NT2/D1 (cell line): Measurements from ENCODE around the gene FLAD1.

Experiments
- DNase-seq: peaks from one replicate; pipeline ENCODE4 v3.0.0-alpha.2; 2011; ENCODE audit warnings: low read depth, low spot score
- H3K27me3 ChIP-seq: 2 replicates; pipeline ENCODE4 v1.6.0; 2011; ENCODE audit warnings: mild to moderate bottlenecking; ENCODE audit not compliant: insufficient read length, insufficient read depth
- H3K36me3 ChIP-seq: 2 replicates; pipeline ENCODE4 v1.6.1; 2011; ENCODE audit warnings: mild to moderate bottlenecking, low read length, mixed read lengths; ENCODE audit not compliant: insufficient read depth, insufficient read length
- H3K4me1 ChIP-seq: 2 replicates; pipeline ENCODE4 v1.5.1; 2011; ENCODE audit not compliant: insufficient read depth, insufficient read length
- H3K4me3 ChIP-seq: 2 replicates; pipeline ENCODE4 v1.5.1; 2011; ENCODE audit warnings: low read depth; ENCODE audit not compliant: insufficient read length
- H3K9ac ChIP-seq: 2 replicates; pipeline ENCODE4 v1.6.0; 2011; ENCODE audit warnings: low read depth; ENCODE audit not compliant: insufficient read length
- H3K9me3 ChIP-seq: 2 replicates; pipeline ENCODE4 v1.5.1; 2011; ENCODE audit warnings: mild to moderate bottlenecking, low read length; ENCODE audit not compliant: insufficient read depth
- SUZ12 ChIP-seq: IDR thresholded peaks from 2 replicates; pipeline ENCODE4 v1.6.1; 2011; ENCODE audit not compliant: insufficient read length, insufficient read depth; ENCODE audit errors: extremely low read depth
- YY1 ChIP-seq: IDR thresholded peaks from 2 replicates; pipeline ENCODE4 v1.6.1; 2011; ENCODE audit not compliant: insufficient read length, insufficient read depth
- ZNF274 ChIP-seq: IDR thresholded peaks from 2 replicates; pipeline ENCODE4 v1.6.1; 2011; ENCODE audit warnings: mild to moderate bottlenecking, low read depth, low read length

FLAD1 gene

GRCh38 chr1:154963643-154964042 is 19.5 kb upstream of the FLAD1 start:
- no peak for TF ChIP-seq ZNF274
- TF ChIP-seq SUZ12: no peak
- no peak for TF ChIP-seq YY1
- no peak overlapping the region for H3K9ac ChIP-seq
- H3K9me3 ChIP-seq: no peaks in the 10 kb centered on the region; the same call in 1 of the 2 replicates
- no peak for DNase-seq
- H3K4me1 ChIP-seq: peaks cover 11% of the 10 kb centered on the region
- H3K4me3 ChIP-seq: no peak overlapping the region
- H3K27me3 ChIP-seq: no peaks in the 10 kb centered on the region
- H3K36me3 ChIP-seq: peaks cover 85% of the 10 kb centered on the region

- H3K4me3 ChIP-seq: no peak overlapping the region
- no peak overlapping the region for H3K9ac ChIP-seq
- H3K9me3 ChIP-seq: no peaks in the 10 kb centered on the region; the same call in 1 of the 2 replicates
- H3K27me3 ChIP-seq: no peaks in the 10 kb centered on the region
- H3K4me1 ChIP-seq: peaks cover 15% of the 10 kb centered on the region
- H3K36me3 ChIP-seq: peaks cover 85% of the 10 kb centered on the region
- DNase-seq: no peak
- TF ChIP-seq ZNF274 (no peak), YY1 (no peak), SUZ12 (no peak)
These were observed 18.8 kb upstream of the FLAD1 start for GRCh38 chr1:154964359-154964758.

GRCh38 chr1:154966111-154966510 is 17.0 kb upstream of the FLAD1 start:
- H3K4me1 ChIP-seq: peaks cover 16% of the 10 kb centered on the region
- no peak for DNase-seq
- H3K27me3 ChIP-seq: no peaks in the 10 kb centered on the region
- no peak overlapping the region for H3K9ac ChIP-seq
- no peak overlapping the region for H3K4me3 ChIP-seq
- TF ChIP-seq SUZ12: no peak
- TF ChIP-seq ZNF274: no peak
- no peak for TF ChIP-seq YY1
- H3K36me3 ChIP-seq: peaks cover 75% of the 10 kb centered on the region
- H3K9me3 ChIP-seq: no peaks in the 10 kb centered on the region

DNA sequence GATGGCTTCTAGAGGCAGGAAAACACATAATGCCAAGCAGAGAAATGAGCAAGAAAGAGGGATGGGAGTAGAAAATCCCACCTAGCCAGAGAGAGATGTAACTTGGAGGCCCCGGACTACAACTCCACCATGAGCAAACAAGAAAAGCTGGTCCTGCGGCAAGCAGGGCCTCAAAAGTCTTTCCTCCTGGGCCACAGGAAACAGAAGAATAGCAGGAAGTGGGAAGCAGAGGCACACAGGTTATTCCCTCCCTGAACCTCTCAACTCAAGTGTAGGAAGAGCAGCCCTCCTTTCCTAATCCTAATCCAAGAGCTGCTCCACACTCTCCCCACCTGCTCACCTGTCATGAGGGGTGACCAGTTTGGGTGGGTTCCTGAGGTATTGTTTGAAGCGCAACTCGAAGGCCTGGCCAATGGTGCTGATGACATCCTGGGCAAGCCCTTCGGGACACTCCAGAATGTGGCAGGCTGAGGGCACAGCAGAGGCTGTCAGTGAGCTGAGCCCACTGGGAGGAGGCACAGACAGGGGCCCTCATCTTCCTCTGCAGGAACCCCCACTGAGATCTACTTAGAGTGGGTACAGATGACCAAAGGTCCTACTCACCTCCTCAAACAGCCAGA is 15.7 kb upstream of the FLAD1 start:
- Histone ChIP-seq H3K27me3 (no peaks in the 10 kb centered on the region), H3K9ac (no peak overlapping the region), H3K4me3 (no peak overlapping the region), H3K4me1 (peaks cover 22% of the 10 kb centered on the region), H3K36me3 (peaks cover 71% of the 10 kb centered on the region), H3K9me3 (no peaks in the 10 kb centered on the region)
- TF ChIP-seq YY1: no peak
- no peak for TF ChIP-seq SUZ12
- TF ChIP-seq ZNF274: no peak
- DNase-seq: no peak

DNA sequence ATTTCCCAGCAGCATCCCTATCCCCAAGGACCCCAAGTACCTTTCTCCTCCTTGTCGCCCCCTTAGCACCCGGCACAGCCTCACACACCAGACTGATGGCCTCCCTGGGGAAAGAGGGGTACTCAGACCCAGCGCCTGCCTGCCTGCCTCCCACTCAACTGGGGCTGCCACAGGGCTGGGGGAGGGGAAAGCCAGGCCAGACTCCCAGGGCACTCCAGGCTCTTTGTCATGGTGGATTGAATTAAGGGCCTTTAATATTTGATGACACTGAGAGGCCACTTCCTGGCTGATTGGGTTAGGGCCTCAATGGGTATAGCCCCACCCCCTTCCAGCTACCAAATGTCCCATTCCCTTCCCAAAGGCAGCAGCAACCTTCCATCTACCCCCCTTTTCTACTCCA is 14.4 kb upstream of the FLAD1 start:
- Histone ChIP-seq H3K9ac (peak overlapping the region; percentile 98), H3K4me1 (peaks cover 20% of the 10 kb centered on the region), H3K9me3 (no peaks in the 10 kb centered on the region), H3K27me3 (no peaks in the 10 kb centered on the region), H3K4me3 (peak overlapping the region; percentile 77), H3K36me3 (peaks cover 58% of the 10 kb centered on the region)
- no peak for DNase-seq
- TF ChIP-seq YY1: no peak
- TF ChIP-seq ZNF274: no peak
- no peak for TF ChIP-seq SUZ12

DNA sequence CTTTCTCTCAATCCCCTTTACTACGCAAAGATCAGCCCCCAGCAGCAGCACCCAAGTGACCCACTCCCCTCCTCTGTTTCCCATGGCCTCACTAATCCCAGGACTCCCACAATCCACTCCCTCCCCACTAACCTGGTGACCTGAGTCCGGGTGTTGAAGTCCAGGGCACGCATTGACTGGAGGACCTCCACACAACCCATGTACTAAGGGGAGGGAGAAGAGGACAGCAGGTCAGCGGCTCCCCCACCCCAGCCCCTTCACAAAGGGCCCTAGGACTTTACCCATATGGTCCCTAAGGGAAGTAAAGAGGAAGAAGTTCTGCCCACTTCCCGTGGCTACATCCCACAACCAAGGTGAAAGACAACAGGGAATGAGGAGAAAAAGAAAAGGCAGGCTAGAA is 13.9 kb upstream of the FLAD1 start:
- peak overlapping the region; percentile 98 for H3K9ac ChIP-seq
- H3K36me3 ChIP-seq: peaks cover 53% of the 10 kb centered on the region
- no peaks in the 10 kb centered on the region for H3K9me3 ChIP-seq
- H3K4me3 ChIP-seq: peak overlapping the region; percentile 77
- TF ChIP-seq YY1: no peak
- no peak for TF ChIP-seq SUZ12
- TF ChIP-seq ZNF274: no peak
- H3K27me3 ChIP-seq: no peaks in the 10 kb centered on the region
- H3K4me1 ChIP-seq: peaks cover 20% of the 10 kb centered on the region
- DNase-seq: no peak

DNA sequence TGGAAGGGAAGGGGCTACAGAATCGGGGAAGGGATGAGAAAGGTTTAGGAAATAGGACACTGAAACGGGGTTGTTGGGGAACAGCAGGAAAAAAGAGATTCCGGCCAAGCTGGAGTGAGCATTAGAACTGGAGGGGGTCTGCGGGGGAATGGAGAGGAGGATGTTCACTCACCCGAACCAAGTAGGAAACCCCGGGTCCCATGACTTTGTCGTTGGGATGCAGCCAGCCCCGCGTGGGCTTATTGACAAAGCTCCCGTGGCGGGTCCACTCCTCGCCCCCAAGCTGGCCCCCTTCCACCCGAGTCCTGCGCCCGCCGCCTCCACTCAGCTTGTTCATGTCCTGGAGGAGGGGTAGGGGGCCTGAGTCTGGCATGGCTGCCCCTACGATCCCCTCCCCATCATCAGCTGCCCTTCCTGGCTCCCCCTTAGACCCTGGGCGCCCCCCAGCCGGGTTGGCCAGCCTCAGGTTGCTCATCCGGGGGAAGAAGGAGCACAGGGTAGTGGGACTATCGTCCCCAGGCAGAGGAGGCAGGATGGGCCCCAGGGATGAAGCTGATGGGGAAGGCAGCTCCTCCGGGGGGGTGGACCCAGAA is 13.2 kb upstream of the FLAD1 start:
- Histone ChIP-seq H3K9ac (peak overlapping the region; percentile 98), H3K4me1 (peaks cover 20% of the 10 kb centered on the region), H3K4me3 (peak overlapping the region; percentile 77), H3K9me3 (no peaks in the 10 kb centered on the region), H3K36me3 (peaks cover 46% of the 10 kb centered on the region), H3K27me3 (no peaks in the 10 kb centered on the region)
- DNase-seq: no peak
- TF ChIP-seq ZNF274 (no peak), YY1 (no peak), SUZ12 (no peak)
